ENCODE measurements around the gene MYO15B.
"Not testable (repeated sequence)": the region's sequence is repeated elsewhere in the genome, so short reads cannot be mapped to it uniquely, and the experiment has no call there.

DNA sequence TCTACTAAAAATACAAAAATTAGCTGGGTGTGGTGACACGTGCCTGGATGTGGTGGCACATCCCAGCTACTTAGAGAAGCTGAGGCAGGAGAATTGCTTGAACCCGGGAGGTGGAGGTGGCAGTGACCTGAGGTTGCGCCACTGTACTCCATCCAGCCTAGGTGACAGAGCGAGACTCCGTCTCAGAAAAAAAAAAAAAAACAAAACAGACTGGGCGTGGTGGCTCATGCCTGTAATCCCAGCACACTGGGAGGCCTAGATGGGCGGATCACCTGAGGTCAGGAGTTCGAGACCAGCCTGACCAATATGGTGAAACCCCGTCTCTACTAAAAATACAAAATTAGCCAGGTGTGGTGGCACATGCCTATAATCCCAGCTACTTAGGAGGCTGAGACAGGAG is 5.8 kb downstream of the MYO15B start:
- TF ChIP-seq CTCF (IDR thresholded peaks at IDR 0.05; ENCODE audit: poor library complexity, severe bottlenecking); TAF1 (IDR thresholded peaks at IDR 0.05; ENCODE audit: low read depth); EP300 (conservative IDR thresholded peaks at IDR 0.05; ENCODE audit: poor library complexity, severe bottlenecking); POLR2AphosphoS5 (IDR thresholded peaks at IDR 0.05); EZH2 (IDR thresholded peaks at IDR 0.05; ENCODE audit: borderline replicate concordance, insufficient read depth, low read length, poor library complexity, severe bottlenecking); SMC3 (conservative IDR thresholded peaks at IDR 0.05; ENCODE audit: poor library complexity); REST (IDR thresholded peaks at IDR 0.05; ENCODE audit: borderline replicate concordance): not testable (repeated sequence)
